ENCODE measurements around the gene RICTOR.

RICTOR gene

DNA sequence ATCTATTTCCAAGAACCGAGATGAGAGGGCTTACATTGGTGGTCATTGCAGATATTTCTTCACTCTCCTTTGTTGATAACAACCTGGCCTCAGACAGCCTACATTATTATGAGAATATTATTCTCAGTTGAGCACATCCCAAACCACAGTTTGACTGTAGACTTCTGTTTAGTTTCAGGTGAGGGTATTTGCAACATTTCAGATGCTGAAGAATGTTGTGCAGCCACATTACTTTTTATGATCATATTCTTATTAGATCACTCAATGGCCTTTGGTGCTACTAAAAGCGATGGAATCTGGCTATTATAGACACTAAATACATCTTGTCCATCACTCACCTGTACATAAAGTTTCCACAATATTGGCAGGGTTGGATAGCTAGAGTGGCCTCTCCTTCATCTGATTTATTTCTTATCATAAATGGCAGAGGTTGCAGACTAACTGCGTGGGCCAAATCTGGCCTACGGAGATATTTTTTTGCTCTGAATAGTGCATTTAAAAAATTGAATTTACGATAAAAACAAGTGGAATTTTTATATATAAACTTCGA, 26.2 kb upstream of the RICTOR start:
- DNase-seq (ENCODE audit: low read depth in 3 of 3): no peak

DNA sequence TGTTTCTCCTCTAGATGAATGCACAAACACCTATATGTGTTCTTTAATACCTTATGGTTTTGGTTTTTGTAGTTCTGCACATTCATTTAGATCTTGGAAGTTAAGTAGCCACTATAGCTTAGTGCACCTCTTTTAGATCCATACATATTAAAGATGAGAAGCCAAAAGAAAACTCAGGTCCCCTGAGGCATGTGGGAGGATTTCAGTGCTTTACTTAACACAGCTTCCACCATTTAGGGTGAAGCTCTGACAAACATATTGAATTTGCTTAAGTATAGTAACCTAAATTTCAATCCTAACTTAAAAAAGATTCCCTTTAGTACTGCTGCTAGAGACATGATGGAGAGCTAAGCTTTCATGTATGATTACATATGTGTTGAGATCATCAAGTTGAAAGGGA, 25.6 kb upstream of the RICTOR start:
- no peak for DNase-seq (ENCODE audit: low read depth in 3 of 3)

DNA sequence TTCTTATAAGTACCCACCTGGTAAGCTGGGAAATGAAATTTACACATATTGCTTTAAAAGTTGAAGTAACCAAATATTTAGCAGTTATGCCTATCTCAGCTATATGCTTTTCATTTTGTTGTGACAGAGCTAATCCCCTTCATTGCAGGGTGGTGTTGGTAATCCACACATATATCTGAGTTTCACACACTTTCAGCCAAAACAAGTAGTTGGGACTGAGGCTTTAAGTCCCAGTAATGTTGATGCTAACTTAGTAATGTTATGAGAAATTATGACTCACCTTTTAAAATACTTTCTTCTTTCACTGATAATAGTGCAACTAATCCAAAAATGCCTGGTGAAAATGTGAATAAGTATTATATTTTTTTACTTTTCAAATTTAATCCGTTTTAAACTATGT, 19.2 kb upstream of the RICTOR start:
- no peak for DNase-seq (ENCODE audit: low read depth in 3 of 3)

DNA sequence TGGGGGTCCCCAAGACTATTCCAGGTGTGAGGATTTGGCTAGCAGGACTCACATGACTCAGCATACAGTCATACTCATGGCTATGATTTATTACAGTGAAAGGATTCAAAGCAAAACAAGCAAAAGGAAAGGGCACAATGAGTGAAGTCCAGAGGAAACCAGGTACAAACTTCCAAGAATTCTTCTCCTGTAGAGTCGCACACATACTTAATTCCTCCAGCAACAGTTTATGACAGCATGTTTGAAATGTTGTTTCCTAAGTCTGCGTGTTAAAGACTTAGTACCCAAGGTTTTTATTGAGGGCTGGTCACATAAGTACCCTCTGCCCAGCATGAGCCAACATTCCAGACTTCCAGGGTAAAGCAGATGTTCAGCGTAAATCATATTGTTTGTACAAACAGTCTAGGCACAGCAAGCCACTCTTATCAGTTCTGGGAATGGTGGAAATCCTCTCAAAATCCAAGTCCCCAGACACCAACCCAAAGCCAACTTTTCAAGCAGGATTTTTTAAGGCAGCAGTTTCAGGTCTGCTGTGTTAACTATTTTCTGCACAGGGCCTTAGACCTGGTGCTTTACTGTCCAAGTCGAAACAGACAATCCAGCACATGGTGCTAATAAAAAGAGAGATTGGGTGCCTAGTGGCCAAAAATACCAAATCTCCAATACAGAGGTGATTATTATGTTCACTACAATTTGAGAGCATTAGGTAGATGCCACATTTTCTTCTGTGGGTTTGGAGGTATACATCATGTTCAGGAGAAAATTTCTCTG, 18.6 kb upstream of the RICTOR start:
- DNase-seq (ENCODE audit: low read depth in 3 of 3): no peak

DNA sequence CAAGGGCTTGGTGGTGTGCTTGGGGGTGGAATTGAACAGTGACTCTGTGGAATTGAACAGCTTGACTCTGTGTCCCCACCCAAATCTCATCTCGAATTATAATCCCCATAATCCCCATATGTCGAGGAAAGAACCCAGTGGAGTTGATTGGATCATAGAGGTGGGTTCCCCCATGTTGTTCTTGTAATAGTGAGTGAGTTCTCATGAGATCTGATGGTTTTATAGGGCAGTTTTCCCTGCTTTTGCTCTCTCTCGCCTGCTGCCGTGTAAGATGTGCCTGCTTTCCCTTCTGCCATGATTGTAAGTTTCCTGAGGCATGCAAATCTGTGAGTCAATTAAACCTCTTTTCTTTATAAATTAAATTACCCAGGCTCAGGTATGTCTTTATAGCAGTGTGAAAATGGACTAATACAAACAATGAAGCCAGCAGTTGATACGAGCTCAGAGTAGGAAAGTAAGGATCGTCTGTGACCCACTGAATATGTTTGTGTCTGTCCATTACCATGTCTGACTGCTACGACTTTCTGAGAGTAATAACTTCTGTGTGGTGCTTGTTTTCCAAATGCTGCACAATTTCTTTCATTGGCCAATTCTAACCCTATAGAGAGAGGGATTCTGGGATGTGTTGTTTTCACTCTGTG, 17.9 kb upstream of the RICTOR start:
- DNase-seq (ENCODE audit: low read depth in 3 of 3): no peak

DNA sequence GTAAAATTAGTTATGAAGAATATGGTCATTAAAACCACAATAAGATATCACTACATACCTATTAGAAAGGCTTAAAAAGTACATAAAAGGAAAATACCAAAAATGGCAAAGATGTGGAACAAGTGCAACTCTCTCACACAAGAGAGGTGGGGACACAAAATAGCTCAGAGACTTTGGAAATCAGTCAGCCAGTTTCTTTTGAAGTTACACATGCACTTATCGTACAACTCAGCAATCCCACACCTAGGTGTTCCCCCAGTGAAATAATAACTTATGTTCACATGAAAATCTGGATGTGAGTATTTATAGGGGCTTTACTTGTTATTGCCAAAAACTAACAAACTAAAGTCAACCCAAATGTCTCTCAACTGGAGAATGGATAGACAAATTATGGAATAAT, 9.8 kb upstream of the RICTOR start:
- no peak for DNase-seq (ENCODE audit: low read depth in 3 of 3)

DNA sequence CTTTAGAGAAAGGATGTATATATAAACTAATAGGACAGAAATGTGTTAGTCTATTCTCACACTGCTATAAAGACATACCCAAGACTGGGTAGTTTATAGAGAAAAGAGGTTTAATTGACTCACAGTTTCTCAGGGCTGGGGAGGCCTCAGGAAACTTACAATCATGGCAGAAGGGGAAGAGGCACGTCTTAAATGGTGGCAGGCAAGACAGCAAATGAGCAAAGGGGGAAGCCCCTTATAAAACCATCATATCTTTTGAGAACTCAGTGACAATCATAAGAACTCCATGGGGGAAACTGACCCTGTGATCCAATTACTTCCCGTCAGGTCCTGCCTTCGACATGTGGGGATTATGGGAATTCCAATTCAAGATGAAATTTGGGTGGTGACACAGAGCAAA, 8.8 kb upstream of the RICTOR start:
- no peak for DNase-seq (ENCODE audit: low read depth in 3 of 3)

DNA sequence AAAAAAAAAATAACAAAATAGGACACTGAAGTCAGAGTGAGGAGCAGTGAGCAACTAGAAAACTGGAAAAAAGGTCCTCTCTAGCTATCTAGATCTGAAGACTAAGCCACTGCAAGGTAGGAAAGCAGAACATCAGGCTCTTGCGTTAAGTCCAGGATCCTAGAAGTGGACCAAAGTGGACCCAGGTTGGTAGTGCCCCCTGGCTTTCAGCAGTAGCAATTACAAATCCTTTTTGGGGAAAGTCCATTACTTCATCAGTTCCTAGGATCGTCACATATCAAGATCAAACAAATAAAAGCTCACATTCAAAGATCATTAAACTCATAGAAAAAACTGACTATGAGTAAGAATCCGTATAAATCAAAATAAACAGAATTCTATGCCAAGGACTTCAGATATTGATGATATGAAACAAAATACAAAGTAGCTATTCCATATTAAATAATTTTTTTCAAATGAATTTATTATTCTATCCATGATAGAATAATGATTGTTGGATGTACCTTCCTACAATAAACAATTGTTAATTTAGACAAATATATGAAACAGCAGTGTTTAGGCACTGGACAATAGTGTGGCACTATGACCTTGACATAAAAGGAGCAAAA, 6.5 kb upstream of the RICTOR start:
- DNase-seq (ENCODE audit: low read depth in 3 of 3): no peak

DNA sequence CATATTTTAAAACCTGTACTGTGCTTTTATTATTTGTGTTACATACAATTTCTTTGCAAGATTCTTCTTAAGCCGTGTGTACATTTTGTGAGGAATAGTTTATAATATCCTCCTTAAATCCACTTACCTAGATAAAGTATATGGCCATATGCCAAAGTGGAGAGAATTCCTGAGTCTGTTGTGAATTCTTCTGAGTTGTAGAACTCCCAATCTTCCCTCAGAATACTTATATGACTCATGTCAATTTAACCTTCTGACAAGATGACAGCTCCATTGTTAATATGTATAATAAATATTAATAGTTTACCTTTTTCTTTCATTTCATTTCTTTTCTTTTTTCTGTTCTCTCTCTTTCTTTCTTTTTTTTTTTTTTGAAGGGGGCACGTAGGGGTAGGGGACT, 6.0 kb upstream of the RICTOR start:
- no peak for DNase-seq (ENCODE audit: low read depth in 3 of 3)

DNA sequence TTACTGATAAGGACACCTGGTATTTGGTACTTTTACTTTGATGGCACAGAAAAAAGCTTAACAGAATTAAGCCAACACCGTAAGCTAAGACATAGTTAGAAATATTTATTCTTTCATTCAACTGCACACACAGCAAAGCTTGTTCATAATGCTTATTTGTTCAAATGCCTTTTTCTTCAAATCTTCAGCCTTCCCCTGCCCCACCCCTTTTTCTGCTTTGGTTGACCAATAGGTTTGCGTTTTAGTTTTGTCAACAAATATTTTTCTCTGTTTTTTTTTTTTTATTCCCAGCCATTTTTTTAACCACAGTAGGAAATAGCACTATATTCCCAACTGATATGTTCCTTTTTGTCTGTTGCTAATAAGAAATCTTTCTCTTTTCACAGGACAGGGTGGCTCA, 4.9 kb upstream of the RICTOR start:
- no peak for DNase-seq (ENCODE audit: low read depth in 3 of 3)

DNA sequence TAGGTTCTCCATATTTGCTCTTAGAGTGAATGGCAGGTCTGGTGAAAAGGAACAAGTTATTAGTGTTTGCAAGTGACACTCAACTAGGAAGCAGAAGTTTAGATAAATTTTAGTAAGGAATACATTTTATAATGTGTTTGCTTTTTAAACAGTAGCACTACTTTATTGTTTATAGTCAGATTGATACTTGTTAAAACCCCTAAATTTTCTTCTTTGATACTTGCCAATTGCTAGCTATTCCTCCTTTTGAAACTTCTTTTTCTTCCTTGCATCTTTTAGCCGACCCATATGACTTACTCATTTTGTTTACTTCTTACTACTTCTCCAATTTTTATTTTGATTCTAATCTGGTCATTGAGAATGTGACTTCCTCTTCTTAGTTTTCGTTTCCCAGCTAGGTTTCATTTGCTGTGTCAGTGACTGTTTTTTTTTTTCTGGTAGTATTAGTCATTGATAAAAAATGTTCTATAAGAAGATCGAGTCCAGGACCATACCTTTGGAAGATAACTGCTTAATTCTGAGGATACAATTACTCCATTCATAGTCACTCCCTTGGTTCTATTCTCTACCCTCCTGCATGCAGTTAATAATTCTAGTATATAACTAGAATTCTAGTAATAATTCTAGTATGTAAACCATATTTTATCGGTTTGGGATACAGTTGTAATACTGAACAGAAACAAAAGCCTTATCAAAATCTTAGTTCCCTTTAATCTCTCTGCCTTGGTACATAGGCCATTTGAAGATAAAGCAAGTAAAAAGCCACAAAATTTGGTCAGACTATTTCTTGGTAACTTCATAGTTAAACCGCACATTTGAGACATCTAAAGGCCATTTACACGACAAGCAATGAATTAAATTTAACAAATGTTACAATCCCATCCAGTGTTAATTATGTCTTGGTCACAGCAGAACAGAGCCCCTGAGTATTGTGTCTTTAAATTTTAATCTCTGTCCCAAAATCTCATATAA, 2.8 kb upstream of the RICTOR start:
- DNase-seq (ENCODE audit: low read depth in 3 of 3): no peak

DNA sequence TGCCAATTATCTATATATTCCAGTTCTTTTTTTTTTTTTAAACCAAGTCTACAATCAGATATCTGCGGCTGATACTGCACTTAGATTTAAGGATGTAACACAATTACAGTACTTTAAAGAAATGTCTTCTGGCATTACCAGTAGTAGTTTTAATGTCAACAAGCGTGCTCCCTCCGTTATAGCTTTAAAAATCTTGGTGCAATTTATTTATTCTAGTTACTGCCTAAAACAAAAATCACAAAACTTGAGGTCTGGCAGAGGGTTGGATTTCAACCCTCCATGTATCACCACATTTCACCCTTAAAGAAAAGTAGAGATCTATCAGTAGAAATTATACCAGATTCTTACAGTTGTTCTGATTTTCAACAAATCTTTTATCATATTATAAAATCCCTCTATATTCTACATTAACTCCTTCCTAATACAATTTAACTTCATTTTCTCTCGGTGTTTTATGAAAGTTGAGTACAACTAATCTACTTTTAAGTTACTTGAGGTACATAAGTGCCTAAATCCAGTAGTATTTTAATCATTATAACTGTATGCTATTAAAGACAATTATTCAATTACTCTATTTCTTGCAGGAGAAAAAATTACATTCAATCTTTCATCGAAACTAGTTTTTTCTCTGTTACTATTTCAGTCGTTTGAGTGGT, 2.0 kb upstream of the RICTOR start:
- no peak for DNase-seq (ENCODE audit: low read depth in 3 of 3)

DNA sequence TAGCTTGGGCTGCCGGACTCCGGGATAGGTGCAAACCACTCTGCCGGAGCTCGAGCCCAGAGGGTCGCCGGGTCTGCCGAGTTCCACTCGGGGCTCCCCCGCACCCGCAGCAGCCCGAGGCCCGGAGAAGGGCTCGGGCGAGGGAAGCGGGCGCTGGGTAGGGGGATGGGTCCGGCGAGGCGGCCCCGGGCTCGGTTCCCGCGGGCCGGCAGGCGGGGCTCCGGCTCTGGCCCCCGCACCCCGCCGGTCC, 507 bp downstream of the RICTOR start:
- DNase-seq (ENCODE audit: low read depth in 3 of 3): peak in 1 of 3 experiments; percentile 30

DNA sequence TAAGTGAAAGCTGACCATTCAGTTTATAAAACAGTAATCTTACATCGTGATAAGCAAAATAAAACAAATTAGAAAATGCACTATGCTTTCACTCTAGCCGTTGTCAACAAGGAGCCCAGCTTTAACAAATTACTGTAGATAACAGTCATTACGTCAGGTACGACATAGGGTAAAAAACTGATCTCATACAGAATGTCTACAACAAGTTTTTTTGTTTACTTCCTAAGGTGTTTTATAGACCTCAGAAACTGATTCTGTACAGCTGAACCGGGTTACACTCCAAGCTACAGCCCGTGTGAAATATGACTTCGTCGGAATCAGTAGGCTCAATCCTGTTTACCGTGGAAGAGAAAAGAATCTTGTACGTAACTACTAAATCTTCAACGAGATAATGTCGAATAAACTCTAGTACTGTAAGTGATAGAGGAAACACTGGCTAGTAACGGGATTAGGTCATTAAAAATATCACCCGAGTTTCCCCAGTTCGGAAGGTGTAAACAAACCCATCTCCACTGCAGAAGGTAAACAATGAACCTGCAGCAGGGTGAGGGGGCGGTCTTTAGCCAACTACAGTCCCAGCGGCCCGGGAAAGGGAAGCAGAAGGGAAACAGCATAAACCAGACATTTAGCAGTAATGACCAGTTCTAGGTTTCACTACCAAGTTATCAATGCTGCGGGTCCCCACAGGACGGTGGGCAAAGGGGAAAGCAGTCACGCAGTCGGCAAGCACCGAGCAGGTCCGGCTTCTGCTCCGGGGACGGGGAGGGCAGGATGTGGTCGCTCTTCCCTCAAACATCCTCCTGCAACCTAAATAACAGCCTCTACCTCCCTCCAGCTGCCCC, 1.1 kb downstream of the RICTOR start:
- DNase-seq (ENCODE audit: low read depth in 3 of 3): peak in 2 of 3 experiments; percentile 18 to 41

DNA sequence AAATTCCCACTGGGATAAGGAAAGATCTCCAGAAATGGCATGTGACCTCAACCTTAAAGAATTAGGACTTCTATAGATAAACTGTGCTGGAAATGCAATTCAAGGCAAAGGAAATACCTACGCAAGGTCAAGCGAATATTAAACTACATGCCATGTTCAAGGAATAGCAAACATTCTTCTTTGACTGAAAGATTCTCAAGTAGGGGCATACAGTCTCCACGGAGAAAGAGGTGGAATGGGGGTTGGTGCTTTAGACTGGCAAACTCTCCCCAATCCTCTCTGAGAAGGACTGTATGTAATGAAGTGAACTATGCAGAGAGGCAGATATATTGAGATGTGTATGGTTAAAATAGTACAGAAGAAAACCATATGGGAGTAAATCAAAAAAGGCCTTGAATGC, 6.1 kb downstream of the RICTOR start:
- no peak for DNase-seq (ENCODE audit: low read depth in 3 of 3)

DNA sequence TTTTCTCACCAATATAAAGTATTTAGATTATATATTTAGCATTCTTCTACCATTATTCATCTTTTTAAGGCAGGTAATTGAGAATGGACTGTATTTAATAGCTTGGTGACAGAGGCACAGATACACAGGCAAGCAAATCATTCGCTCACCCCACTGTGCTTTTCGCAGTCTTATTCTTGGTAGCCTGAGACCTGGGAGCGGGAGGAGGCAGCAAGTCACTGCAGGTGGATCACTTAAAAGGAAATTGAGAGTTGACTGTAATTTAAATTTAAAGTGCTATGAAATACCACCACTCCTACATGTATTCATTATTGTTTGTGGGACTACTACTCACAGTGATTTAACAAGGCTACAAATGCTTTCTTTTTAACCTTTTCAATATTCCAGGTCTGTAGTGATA, 9.7 kb downstream of the RICTOR start:
- no peak for DNase-seq (ENCODE audit: low read depth in 3 of 3)

DNA sequence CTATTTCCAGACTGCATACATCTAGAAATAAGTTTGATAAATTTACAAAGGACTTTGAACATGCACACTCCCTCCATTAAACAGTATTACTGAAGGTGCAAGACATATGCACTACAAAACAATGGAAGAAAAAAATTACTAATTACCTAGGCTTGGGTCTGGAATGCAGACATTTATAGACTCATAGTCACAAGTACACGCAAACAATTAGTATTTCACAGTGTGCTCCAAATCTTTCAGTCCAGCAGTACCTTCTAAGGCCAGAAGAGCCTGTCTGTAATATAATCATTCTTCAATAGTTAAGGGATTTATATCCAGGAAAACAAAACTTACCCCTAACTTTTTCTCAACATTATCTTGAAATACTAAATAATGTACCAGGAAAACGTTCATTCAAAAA, 11.2 kb downstream of the RICTOR start:
- no peak for DNase-seq (ENCODE audit: low read depth in 3 of 3)

DNA sequence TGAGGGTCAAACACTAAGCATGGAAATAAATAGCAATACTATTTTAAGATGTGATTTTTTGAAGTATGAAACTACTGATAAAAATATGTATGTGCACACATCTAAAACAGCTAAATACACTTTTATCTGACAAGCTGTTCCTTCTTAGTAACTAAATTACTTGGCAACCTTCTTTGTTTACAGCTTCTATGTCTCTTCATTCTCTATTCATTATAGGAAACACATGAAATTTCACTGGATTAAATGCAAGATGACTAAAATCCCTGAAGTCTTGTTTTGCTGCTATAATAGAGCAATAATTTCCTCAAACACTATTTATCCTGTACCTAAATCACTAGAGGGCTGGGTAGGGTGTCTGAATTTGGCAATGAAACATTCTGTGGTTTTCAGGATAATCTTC, 11.7 kb downstream of the RICTOR start:
- no peak for DNase-seq (ENCODE audit: low read depth in 3 of 3)

DNA sequence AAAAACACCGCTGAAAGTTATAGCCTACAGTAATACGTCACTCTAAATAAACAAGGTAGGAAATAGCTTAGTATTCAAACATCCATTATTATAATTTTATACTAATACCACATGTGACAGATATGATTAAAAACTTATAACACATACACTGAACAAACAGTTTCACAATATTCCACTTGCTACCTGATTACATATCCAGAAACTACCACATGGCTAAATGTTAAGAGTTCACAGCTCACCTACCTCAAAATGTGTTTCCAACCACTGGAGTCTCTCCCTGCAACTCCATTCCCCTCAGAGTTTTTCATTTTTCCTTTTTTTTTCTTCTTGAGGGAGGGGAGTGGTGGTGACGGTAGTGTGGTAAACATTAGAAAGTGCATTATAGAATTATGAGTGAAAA, 12.1 kb downstream of the RICTOR start:
- no peak for DNase-seq (ENCODE audit: low read depth in 3 of 3)

DNA sequence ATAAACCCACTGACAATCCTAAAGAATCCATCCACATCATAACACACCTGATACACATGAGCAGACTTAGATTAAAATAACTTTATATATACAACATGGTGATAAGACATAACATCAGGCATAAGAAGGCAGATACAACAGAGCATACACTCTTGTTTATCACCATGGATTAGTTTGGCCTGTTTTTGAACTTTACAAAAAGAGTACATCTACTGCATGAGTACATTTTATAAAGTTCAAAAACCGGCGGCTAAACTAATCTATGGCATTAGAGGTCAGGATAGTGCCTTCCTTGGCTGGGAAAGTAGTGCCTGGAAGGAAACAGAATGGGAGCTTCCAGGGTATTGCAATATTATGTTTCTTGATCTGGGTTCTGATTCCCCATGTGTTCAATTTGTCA, 15.1 kb downstream of the RICTOR start:
- DNase-seq (ENCODE audit: low read depth in 3 of 3): no peak
